ENCODE results near the gene TBC1D10A. TPM values are rescaled to one million over a fixed set of nuclear protein-coding genes. Genes with fewer than 3 reads are reported as not detected.

TBC1D10A gene
- total RNA-seq, 1 experiment from 2014 or later = 8.4 TPM

DNA sequence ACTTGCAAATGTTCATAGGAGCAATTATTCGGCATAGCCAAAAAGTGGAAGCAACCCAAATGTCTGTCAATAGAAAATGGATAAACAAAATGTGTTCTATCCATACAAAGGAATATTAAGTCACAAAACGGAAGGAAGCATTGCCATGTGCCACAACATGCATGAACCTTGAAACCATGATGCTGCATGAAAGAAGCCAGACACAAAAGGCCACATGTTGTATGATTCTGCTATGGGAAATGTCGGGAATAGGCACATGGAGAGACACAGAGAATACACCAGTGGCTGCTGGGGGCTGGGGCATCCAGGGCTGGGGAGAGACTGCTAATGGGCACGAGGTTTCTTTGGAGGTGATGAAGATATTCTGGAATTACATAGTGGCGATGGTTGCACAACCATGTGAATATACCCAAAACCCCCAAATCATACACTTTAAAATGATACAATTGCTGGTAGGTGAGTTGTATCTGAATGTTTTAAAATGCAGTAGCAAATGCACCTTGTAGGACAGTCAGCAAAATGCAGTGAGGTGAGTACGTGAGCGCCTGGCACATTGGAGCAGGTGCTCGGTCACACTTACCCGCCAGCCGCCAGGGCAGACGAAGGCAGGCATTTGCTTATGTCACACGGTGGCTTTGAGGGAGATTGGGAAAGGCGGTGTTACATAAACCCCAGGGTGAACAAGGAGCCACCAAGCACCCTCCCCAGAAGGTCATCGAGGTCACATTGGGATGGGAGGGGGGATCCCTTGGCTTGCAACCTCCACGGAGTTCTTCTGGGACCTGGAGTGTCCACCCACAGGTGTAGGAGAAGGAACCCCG lies 53.8 kb downstream of the TBC1D10A start:
- Mint-ChIP-seq H3K27ac (no peak overlapping the region), H3K4me3 (no peak overlapping the region), H3K4me1 (peaks cover 9 to 14% of the 10 kb centered on the region in 2 experiments), H3K27me3 (ENCODE audit: low read depth) (peaks cover 8% of the 10 kb centered on the region), H3K36me3 (ENCODE audit: insufficient read depth in 1 of 3, low read depth in 3 of 3) (no peaks in the 10 kb centered on the region), H3K9me3 (no peaks in the 10 kb centered on the region)
- no peak overlapping the region for H2AFZ ChIP-seq (ENCODE audit: low read length)
- H2BK15ac ChIP-seq (ENCODE audit: low read depth, low read length) = no peak overlapping the region
- no peaks in the 10 kb centered on the region for H3K27me3 ChIP-seq (ENCODE audit: insufficient read depth, low read length)
- WGBS (ENCODE audit: extremely low coverage, insufficient read length, low lambda C conversion rate) = no CpG with 5 or more reads among the region's 16 CpGs
- TF ChIP-seq CTCF (conservative IDR thresholded peaks at IDR 0.05) = no peak
- DNase-seq = no peak
- no peak overlapping the region for H4K91ac ChIP-seq (ENCODE audit: insufficient read length, low read depth, low read length)
- no peak overlapping the region for H3K14ac ChIP-seq (ENCODE audit: insufficient read depth, low read length)
- H2BK120ac ChIP-seq (ENCODE audit: low read depth, low read length, poor library complexity, severe bottlenecking) = no peak overlapping the region
- H3T11ph ChIP-seq (ENCODE audit: low read length) = no peak overlapping the region
- no peaks in the 10 kb centered on the region for H4K20me1 ChIP-seq (ENCODE audit: control insufficient read depth, insufficient read depth, insufficient read length)
- no peak overlapping the region for H3K4ac ChIP-seq (ENCODE audit: low read depth, low read length)
- no peak overlapping the region for H2AK5ac ChIP-seq (ENCODE audit: insufficient read length, low read length)
- H2BK12ac ChIP-seq (ENCODE audit: insufficient read length, low read depth, low read length) = no peak overlapping the region
- no peak overlapping the region for H3K18ac ChIP-seq (ENCODE audit: insufficient read length, low read depth, low read length)
- H3K23me2 ChIP-seq (ENCODE audit: insufficient read length, low read depth, low read length, poor library complexity, severe bottlenecking) = no peaks in the 10 kb centered on the region
- H3K23ac ChIP-seq (ENCODE audit: insufficient read length, low read depth, low read length) = no peak overlapping the region
- no peak overlapping the region for H3K56ac ChIP-seq (ENCODE audit: insufficient read length, low read depth, low read length)
- H3K27ac ChIP-seq (ENCODE audit: insufficient read length, low read depth, low read length) = no peak overlapping the region
- no peak overlapping the region for H2BK20ac ChIP-seq (ENCODE audit: low read depth, low read length, poor library complexity, severe bottlenecking)
- no peaks in the 10 kb centered on the region for H3K79me1 ChIP-seq (ENCODE audit: insufficient read depth, low read depth, low read length, poor library complexity, severe bottlenecking)
- H4K5ac ChIP-seq (ENCODE audit: insufficient read length, low read depth, low read length) = no peak overlapping the region
- no peak overlapping the region for H3K4me2 ChIP-seq (ENCODE audit: insufficient read depth, insufficient read length, low read length)
- H2BK5ac ChIP-seq (ENCODE audit: insufficient read length, low read length) = no peak overlapping the region
- no peaks in the 10 kb centered on the region for H3K79me2 ChIP-seq (ENCODE audit: insufficient read depth, low read length)
- H3K9ac ChIP-seq (ENCODE audit: extremely low read depth, insufficient read length, low read length) = no peak overlapping the region
- no peaks in the 10 kb centered on the region; the same call in 1 of the 2 replicates for H3K4me1 ChIP-seq (ENCODE audit: insufficient read depth, low read length)
- no peak overlapping the region for H4K8ac ChIP-seq (replicated peaks; ENCODE audit: insufficient read length, low read depth, low read length)
- no peaks in the 10 kb centered on the region for H3K9me3 ChIP-seq (ENCODE audit: control insufficient read depth, low read depth, low read length)

Data from H9 (cell line).